VCaP (cell line): ENCODE data around the gene CFAP99.
"Not testable (repeated sequence)": the region's sequence is repeated elsewhere in the genome, so short reads cannot be mapped to it uniquely, and the experiment has no call there.

Source experiments
- H3K27ac ChIP-seq: fragments of 450-650 bp; 2 replicates; pipeline ENCODE4 v1.5.1; 2017
- TF ChIP-seq, protein P1 (sequence below): fragments of 450-650 bp; conservative IDR thresholded peaks from 2 replicates; pipeline ENCODE4 v1.5.1; 2017; ENCODE audit warnings: mild to moderate bottlenecking, moderate library complexity

Gene CFAP99

GRCh38 chr4:2426711-2427275 is 8.0 kb downstream of the CFAP99 start:
- no peak overlapping the region for H3K27ac ChIP-seq
- TF ChIP-seq, protein P1, sequence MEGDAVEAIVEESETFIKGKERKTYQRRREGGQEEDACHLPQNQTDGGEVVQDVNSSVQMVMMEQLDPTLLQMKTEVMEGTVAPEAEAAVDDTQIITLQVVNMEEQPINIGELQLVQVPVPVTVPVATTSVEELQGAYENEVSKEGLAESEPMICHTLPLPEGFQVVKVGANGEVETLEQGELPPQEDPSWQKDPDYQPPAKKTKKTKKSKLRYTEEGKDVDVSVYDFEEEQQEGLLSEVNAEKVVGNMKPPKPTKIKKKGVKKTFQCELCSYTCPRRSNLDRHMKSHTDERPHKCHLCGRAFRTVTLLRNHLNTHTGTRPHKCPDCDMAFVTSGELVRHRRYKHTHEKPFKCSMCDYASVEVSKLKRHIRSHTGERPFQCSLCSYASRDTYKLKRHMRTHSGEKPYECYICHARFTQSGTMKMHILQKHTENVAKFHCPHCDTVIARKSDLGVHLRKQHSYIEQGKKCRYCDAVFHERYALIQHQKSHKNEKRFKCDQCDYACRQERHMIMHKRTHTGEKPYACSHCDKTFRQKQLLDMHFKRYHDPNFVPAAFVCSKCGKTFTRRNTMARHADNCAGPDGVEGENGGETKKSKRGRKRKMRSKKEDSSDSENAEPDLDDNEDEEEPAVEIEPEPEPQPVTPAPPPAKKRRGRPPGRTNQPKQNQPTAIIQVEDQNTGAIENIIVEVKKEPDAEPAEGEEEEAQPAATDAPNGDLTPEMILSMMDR: no peak

DNA sequence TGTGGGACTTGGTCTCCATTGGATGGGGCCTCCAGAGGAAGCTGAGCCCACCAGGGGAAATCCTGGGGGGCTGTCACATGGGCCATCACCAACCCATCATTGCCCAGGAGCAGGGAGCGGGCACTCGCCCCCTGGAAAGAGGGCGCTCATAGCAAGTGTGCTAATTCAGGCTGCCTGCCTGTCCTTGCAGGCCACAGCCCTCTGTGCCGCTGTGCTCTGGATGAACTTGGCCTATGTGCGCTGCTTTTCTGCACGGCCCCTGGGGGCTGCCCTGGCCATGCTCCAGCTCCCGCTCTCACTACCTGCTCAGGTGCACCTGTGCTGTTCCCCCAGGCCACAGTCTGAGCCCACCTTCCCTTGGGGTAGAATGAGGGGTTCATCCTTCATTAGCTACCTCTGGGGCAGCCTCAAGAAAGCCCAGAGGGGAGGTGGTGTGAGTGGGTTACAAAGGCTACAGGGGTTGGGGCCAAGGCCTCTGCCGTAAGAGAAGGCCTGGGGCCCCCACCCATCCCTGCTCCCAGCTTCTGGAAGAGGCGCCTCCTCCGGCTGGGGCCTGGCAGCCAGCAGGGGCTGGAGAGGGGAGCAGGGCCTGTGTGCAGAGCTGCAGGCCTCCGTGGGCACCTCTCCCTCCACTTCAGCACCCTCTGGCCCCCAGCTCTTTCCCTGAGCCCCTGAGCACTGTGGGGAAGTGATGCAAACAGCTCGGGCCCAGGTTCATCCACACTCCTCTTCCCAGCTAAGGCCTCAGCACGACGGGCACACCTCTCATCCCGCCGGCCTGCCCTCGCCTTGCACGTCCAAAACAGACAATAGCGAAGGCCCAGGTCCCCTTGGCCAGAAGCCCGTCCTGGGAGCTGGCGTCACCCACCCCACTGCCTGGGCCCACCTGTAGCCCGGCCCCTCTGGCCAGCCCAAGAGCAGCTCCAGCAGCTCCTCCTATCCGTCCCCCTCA is 8.9 kb downstream of the CFAP99 start:
- TF ChIP-seq, protein P1: no peak

GRCh38 chr4:2428496-2429213 is 9.9 kb downstream of the CFAP99 start:
- TF ChIP-seq, protein P1: no peak
- H3K27ac ChIP-seq: no peak overlapping the region

More for the DNA sequence above, 8.9 kb downstream of the CFAP99 start:
- H3K27ac ChIP-seq: no peak overlapping the region

DNA sequence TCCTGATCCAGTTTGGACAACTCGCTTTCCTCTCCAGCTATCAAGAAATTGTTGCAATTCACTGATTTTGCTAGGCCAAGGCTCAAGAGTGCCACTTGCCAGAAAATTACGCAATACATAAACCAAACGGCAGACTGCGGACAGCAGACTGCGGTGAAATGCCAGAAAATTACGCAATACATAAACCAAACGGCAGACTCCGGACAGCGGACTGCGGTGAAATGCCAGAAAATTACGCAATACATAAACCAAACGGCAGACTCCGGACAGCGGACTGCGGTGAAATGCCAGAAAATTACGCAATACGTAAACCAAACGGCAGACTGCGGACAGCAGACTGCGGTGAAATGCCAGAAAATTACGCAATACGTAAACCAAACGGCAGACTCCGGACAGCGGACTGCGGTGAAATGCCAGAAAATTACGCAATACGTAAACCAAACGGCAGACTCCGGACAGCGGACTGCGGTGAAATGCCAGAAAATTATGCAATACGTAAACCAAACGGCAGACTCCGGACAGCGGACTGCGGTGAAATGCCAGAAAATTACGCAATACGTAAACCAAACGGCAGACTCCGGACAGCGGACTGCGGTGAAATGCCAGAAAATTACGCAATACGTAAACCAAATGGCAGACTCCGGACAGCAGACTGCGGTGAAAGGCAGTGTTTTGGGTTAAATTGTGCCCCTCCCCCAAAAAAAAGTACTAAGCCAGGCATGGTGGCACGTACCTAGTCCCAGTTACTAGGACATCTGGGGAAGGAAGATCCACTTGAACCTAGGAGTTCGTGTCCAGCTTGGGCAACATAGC is 11.4 kb downstream of the CFAP99 start:
- H3K27ac ChIP-seq: not testable (repeated sequence)

DNA sequence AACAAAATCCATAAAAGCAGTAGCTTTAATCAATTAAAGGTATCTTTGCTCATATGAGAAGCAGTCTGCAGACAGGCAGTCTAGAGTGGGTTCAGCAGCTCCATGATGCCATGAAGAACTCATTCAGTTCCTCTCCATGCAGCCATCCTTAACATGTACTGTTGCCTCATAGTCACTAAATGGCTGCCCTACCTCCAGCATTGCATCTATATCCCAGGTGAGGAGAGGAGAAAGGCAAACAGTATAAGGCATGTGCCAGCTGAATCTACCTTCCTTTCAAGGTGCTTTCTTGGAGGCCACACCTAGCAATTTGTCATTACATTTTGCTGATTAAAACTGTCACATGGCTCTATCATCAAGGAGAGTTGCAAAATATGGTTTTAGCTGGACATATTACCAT is 13.2 kb downstream of the CFAP99 start:
- TF ChIP-seq, protein P1: no peak
- no peak overlapping the region for H3K27ac ChIP-seq

GRCh38 chr4:2432991-2433530 is 14.3 kb downstream of the CFAP99 start:
- TF ChIP-seq, protein P1: no peak
- H3K27ac ChIP-seq: peak overlapping the region; percentile 40; the same call in 1 of the 2 replicates

DNA sequence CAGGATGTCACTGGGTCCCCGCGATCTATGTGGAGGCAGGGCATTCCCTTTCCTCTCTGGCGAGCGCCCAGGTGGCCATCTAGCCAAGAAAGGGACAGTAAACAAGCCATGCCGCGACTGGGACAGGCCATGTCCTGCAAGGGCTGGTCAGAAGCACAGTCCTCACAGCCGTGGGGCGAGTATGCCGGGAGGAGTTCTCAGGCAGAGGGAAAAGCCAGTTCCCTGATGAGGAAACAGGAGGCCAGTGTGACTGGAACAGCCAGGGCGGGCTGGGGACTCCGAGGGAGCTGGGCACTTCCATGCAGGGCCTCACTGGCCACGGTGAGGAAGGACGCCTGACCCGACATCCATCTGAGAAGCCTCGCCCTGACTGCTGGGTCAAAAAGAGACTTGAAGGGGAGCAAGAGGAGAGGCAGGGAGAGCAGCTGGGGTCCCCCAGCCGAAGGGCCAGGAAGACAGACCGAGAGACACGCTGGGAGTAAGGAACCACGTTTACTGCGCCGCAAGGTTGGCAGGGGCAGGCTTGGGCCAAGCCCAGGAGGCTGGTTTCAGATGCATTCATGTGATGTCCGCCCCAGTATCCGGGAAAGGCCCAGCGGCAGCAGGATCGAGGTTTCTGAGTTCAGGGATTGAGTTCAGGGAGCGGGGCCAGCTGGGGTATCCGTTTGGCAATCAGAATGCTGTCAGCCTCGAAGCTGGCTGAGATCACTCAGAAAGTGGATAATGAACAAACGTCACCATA is 15.0 kb downstream of the CFAP99 start:
- TF ChIP-seq, protein P1: no peak
- peak overlapping the region; percentile 40; the same call in 1 of the 2 replicates for H3K27ac ChIP-seq
